Esophagus squamous epithelium (tissue), 5 donors: ENCODE measurements around the gene PARD3. TPM values are rescaled to one million over a fixed set of nuclear protein-coding genes. Genes with fewer than 3 reads are reported as not detected.

ENCODE experiments used
- DNase-seq: peaks from one replicate; lab custom pipeline; 2025; lab: John Stamatoyannopoulos, UW
- H3K27ac ChIP-seq, 4 donors: fragments of 200-600 bp; sonication (generic); one replicate each; pipeline ENCODE4 v1.5.1; 2016 to 2019; ENCODE audit warnings: mild to moderate bottlenecking in 1 of 4
- H3K27me3 ChIP-seq, 4 donors: fragments of 200-600 bp; sonication (generic); 1 replicate in 3 of 4; 2 replicates in 1 of 4; pipeline versions ENCODE4 v1.5.1 to v1.6.0; 2017 to 2021; ENCODE audit warnings: antibody characterized with exemption in 1 of 4
- H3K36me3 ChIP-seq, 3 donors: fragments of 200-600 bp; sonication (generic); one replicate each; pipeline ENCODE4 v1.5.1; 2016 to 2019
- H3K4me1 ChIP-seq, 3 donors: fragments of 200-600 bp; sonication (generic); one replicate each; pipeline ENCODE4 v1.5.1; 2017 to 2019
- H3K4me3 ChIP-seq, 4 donors: fragments of 200-600 bp; sonication (generic); 1 replicate in 3 of 4; 2 replicates in 1 of 4; pipeline ENCODE4 v1.5.1; 2016 to 2019; ENCODE audit warnings: mild to moderate bottlenecking in 2 of 4, moderate library complexity in 1 of 4
- H3K9me3 ChIP-seq, 3 donors: fragments of 200-600 bp; sonication (generic); one replicate each; pipeline ENCODE4 v1.5.1; 2016 to 2019
- CTCF ChIP-seq, 6 experiments: fragments of 450-650 bp in 4 of 6; fragments of 200-600 bp in 2 of 6; sonication (generic) in 2 of 6; IDR thresholded peaks; one replicate each; pipeline ENCODE4 v1.5.1; 2016 to 2019; ENCODE audit warnings: antibody characterized with exemption in 6 of 6, mild to moderate bottlenecking in 4 of 6, moderate library complexity in 4 of 6
- POLR2A ChIP-seq, 4 donors: fragments of 450-650 bp; IDR thresholded peaks; one replicate each; pipeline ENCODE4 v1.6.1; 2017; ENCODE audit warnings: antibody characterized with exemption in 4 of 4, mild to moderate bottlenecking in 4 of 4, moderate library complexity in 3 of 4
- WGBS, 2 donors: methylation state at CpG; one replicate each; pipeline ENCODE4 v1.1.5; 2018; 5-methylcytosine and 5-hydroxymethylcytosine counted together
- intact Hi-C: fragments of 100-400 bp; cut with DNase I; formaldehyde crosslinking; loops from one replicate; pipeline ENCODE4 v1.15.0; 2022
- total RNA-seq, 4 donors: library from RNA; depleted of rRNA; stranded (reverse); fragments of >200 nt; gene quantifications; one replicate each; pipeline ENCODE4 v1.1.0, GENCODE V29; 2016
- donor health status: DM: yes; HTN: yes; CAD: no.

PARD3 gene
- total RNA-seq, 4 donors from 2014 or later, result 57.3 to 114 (median 81.7) TPM

DNA sequence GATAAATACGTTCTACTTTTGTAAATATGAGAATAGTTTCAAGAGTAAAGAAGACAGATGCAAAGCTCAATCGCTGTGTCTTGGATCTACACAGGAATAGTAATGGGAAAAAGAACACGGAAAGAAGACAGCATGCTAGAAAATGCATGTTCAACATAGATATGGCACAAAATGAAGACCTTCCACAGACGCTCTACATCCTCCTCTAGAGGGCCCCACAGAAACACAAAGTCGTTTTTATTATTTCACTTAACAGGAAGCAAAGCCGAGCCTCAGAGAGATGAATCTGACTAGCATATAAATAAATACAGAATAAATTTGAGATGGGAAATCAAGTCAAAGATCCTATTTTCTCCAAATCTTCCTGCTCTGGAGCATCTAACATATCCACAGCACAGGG lies 292.6 kb downstream of the PARD3 start:
- TF ChIP-seq CTCF (IDR thresholded peaks at IDR 0.05) (no peak), POLR2A (IDR thresholded peaks at IDR 0.05) (no peak)
- WGBS, 2 donors, result 65 to 75% methylated on average over 6 of the region's 6 CpGs
- DNase-seq, result no peak
- H3K4me3 ChIP-seq, result no peak overlapping the region
- H3K27ac ChIP-seq, result no peak overlapping the region
- intact Hi-C loops, result no loop called here
- H3K27me3 ChIP-seq, result no peaks in the 10 kb centered on the region
- H3K9me3 ChIP-seq, result no peaks in the 10 kb centered on the region
- peaks cover 0 to 28% (median 6%) of the 10 kb centered on the region in 3 donors for H3K4me1 ChIP-seq
- no peaks in the 10 kb centered on the region for H3K36me3 ChIP-seq

DNA sequence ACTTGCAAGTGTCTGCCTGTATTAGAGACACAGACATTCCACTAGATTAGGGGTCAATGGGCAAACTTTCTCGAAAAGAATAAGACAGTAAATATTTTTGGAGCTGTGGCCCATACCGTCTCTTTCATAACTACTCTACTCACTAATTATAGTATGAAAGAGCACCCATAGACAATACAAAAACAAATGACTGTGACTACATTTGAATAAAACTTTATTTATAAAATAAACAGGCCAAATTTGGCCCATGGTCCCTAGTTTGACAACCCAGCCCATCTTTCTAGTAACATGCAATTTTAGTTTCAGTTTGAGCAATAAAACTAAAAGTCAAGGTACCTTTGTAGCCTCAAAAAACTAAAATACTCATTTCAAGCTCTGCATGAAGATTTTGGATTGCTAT lies 294.6 kb downstream of the PARD3 start:
- H3K36me3 ChIP-seq, result peaks cover 0 to 14% (median 0%) of the 10 kb centered on the region in 3 donors
- H3K4me3 ChIP-seq, result no peak overlapping the region
- H3K4me1 ChIP-seq, result peaks cover 0 to 13% (median 0%) of the 10 kb centered on the region in 3 donors
- intact Hi-C loops, result no loop called here
- H3K27me3 ChIP-seq, result no peaks in the 10 kb centered on the region
- TF ChIP-seq POLR2A (IDR thresholded peaks at IDR 0.05) (no peak), CTCF (IDR thresholded peaks at IDR 0.05) (no peak)
- 82 to 90% methylated on average over 2 of the region's 2 CpGs for WGBS, 2 donors
- peak overlapping the region in 1 of 4 donors; percentile 15 for H3K27ac ChIP-seq
- no peak for DNase-seq
- no peaks in the 10 kb centered on the region for H3K9me3 ChIP-seq

DNA sequence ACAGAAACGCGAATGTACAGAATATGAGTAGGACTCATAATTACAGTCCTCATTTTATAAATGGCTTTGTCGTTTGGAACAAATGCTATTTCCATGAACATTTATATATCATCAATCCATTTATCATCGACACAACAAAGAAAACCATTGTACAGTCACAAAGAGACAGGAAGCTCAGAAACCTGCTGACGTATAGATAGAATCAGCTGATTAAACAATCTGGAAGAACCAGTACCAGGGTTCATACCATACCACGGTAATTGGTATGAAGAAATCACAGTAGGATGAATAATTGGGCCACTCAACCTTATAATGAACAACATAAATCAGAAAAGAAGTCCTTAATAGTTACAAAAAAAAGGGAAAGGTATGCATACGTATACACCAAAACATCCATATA lies 295.0 kb downstream of the PARD3 start:
- WGBS, 2 donors, result 65 to 74% methylated on average over 7 of the region's 7 CpGs
- Histone ChIP-seq H3K36me3 (peaks cover 0 to 18% (median 0%) of the 10 kb centered on the region in 3 donors), H3K27ac (peak overlapping the region in 2 of 4 donors; percentile 4 to 60), H3K27me3 (no peaks in the 10 kb centered on the region), H3K4me3 (no peak overlapping the region), H3K9me3 (no peaks in the 10 kb centered on the region), H3K4me1 (peaks cover 0 to 13% (median 0%) of the 10 kb centered on the region in 3 donors)
- intact Hi-C loops, result no loop called here
- DNase-seq, result no peak
- TF ChIP-seq CTCF (IDR thresholded peaks at IDR 0.05) (no peak), POLR2A (IDR thresholded peaks at IDR 0.05) (no peak)

DNA sequence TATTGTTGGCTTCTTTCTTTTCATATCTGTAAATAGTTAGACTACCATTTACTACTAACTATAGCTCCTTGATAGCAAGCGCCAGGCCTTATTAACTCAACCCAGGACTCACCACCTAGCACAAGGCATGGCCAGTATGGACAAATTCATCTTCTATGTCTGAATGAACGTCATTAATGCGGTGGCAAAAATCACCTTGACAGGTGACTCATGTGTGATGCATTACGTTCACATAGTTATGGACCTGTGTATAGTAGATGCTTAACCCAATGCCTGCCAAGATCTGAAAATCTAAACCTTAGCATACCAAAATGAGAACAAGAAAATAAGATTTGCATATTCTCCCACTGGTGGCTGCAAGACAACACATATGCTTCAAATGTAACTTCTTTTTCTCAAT lies 300.8 kb downstream of the PARD3 start:
- no peaks in the 10 kb centered on the region for H3K27me3 ChIP-seq
- H3K36me3 ChIP-seq, result peaks cover 0 to 35% (median 0%) of the 10 kb centered on the region in 3 donors
- no peaks in the 10 kb centered on the region for H3K9me3 ChIP-seq
- intact Hi-C loops, result no loop called here
- DNase-seq, result no peak
- 66 to 80% methylated on average over 4 of the region's 4 CpGs for WGBS, 2 donors
- H3K27ac ChIP-seq, result no peak overlapping the region
- H3K4me3 ChIP-seq, result no peak overlapping the region
- no peak for TF ChIP-seq CTCF (IDR thresholded peaks at IDR 0.05)
- TF ChIP-seq POLR2A (IDR thresholded peaks at IDR 0.05), result no peak
- H3K4me1 ChIP-seq, result no peaks in the 10 kb centered on the region

GRCh38 chr10:34513636-34514035 lies 301.5 kb downstream of the PARD3 start:
- no peaks in the 10 kb centered on the region for H3K4me1 ChIP-seq
- peaks cover 0 to 35% (median 0%) of the 10 kb centered on the region in 3 donors for H3K36me3 ChIP-seq
- no peak overlapping the region for H3K4me3 ChIP-seq
- 76 to 81% methylated on average over 2 of the region's 2 CpGs for WGBS, 2 donors
- intact Hi-C loops, result no loop called here
- TF ChIP-seq CTCF (IDR thresholded peaks at IDR 0.05) (no peak), POLR2A (IDR thresholded peaks at IDR 0.05) (no peak)
- DNase-seq, result no peak
- no peaks in the 10 kb centered on the region for H3K27me3 ChIP-seq
- no peak overlapping the region for H3K27ac ChIP-seq
- no peaks in the 10 kb centered on the region for H3K9me3 ChIP-seq
